Measurements from ENCODE around the gene NELFE. TPM values are rescaled to one million over a fixed set of nuclear protein-coding genes. Genes with fewer than 3 reads are reported as not detected.
A peak's percentile ranks its signal among the peaks of the same experiment; 100 is the strongest.
"Not testable (repeated sequence)": the region's sequence is repeated elsewhere in the genome, so short reads cannot be mapped to it uniquely, and the experiment has no call there.

NELFE gene
- total and polyA plus RNA-seq, 2 of the 13 experiments (the other 11 are each of a cell fraction or from before 2014, with no cell fraction given) = 51.3 to 69.8 TPM

GRCh38 chr6:31911826-31912585 is 46.8 kb downstream of the NELFE start:
- Histone ChIP-seq H4K20me1 (ENCODE audit: insufficient read depth, low read length) (no peaks in the 10 kb centered on the region), H3K9me3 (ENCODE audit: low read length) (no peaks in the 10 kb centered on the region), H3K4me1 (ENCODE audit: insufficient read depth, low read length) (peaks cover 33% of the 10 kb centered on the region), H3K79me2 (ENCODE audit: insufficient read depth, low read length) (no peaks in the 10 kb centered on the region), H3K27ac (ENCODE audit: extremely low read length, insufficient read depth, low read length) (no peak overlapping the region), H3K27me3 (ENCODE audit: control insufficient read depth in 1 of 2, insufficient read depth in 2 of 2, low read length in 2 of 2) (no peaks in the 10 kb centered on the region; a peak in 1 of 5 replicates), H3K4me3 (replicated peaks in 1 of 3; ENCODE audit: insufficient read depth in 1 of 3, low read depth in 2 of 3, low read length in 3 of 3) (no peak overlapping the region), H2AFZ (ENCODE audit: low read length) (no peak overlapping the region), H3K4me2 (ENCODE audit: low read depth, low read length) (no peak overlapping the region), H3K36me3 (replicated peaks in 1 of 2; ENCODE audit: control insufficient read depth in 1 of 2, insufficient read depth in 2 of 2, low read length in 2 of 2) (no peaks in the 10 kb centered on the region), H3K9ac (ENCODE audit: insufficient read depth, low read depth, low read length) (no peak overlapping the region)
- FAIRE-seq = no peak
- ChIA-PET CTCF (ENCODE audit: low intra/inter-chr PET ratio, low total read pairs) (no interaction called here), POLR2A (no interaction called here)
- no TSS peak for BruUV-seq (replicated peaks)
- DNase-seq (ENCODE audit: low spot score) = no peak
- intact Hi-C loops (cut with micrococcal nuclease; ENCODE audit: unreplicated experiment) = no loop called here
- WGBS (ENCODE audit: low lambda C conversion rate) = 46% methylated on average over 11 of the region's 11 CpGs
- in situ Hi-C loops (cut with HindIII; ENCODE audit: extremely low pct_ligation_motif_present, low pct_unique_long_range_greater_than_20kb) = loop anchor here (25.0 kb wide), 1 partner anchor 1050 kb away; the partner anchor contains the start of genes BRD2 and HLA-DMA
- ATAC-seq = no peak
- 0 out of 2 replicates have a peak, but pooled peaks have one; percentile 24 for TF ChIP-seq CERS6 (CRISPR knock-in tag; IDR thresholded peaks at IDR 0.05)
- no peak for TF ChIP-seq ZNF569 (CRISPR knock-in tag; IDR thresholded peaks at IDR 0.05; ENCODE audit: borderline replicate concordance)
- no peak for TF ChIP-seq ZNF329 (CRISPR knock-in tag; IDR thresholded peaks at IDR 0.05; ENCODE audit: low read depth)
- TF ChIP-seq KDM4B (CRISPR knock-in tag; IDR thresholded peaks at IDR 0.05) = no peak
- no peak for TF ChIP-seq ZNF724P (CRISPR knock-in tag; IDR thresholded peaks at IDR 0.05; ENCODE audit: borderline replicate concordance)

- H3K4me2 ChIP-seq (ENCODE audit: low read depth, low read length); H3K9ac ChIP-seq (ENCODE audit: insufficient read depth, low read depth, low read length); H3K4me3 ChIP-seq (replicated peaks in 1 of 3; ENCODE audit: insufficient read depth in 1 of 3, low read depth in 2 of 3, low read length in 3 of 3); CTCF ChIA-PET (ENCODE audit: low intra/inter-chr PET ratio, low total read pairs); FAIRE-seq; H3K27me3 ChIP-seq (ENCODE audit: control insufficient read depth in 1 of 2, insufficient read depth in 2 of 2, low read length in 2 of 2); H3K9me3 ChIP-seq (ENCODE audit: low read length); H2AFZ ChIP-seq (ENCODE audit: low read length); H3K79me2 ChIP-seq (ENCODE audit: insufficient read depth, low read length); BruUV-seq (replicated peaks); H3K27ac ChIP-seq (ENCODE audit: extremely low read length, insufficient read depth, low read length); DNase-seq (ENCODE audit: low spot score); H4K20me1 ChIP-seq (ENCODE audit: insufficient read depth, low read length); ATAC-seq; intact Hi-C loops (cut with micrococcal nuclease; ENCODE audit: unreplicated experiment); H3K36me3 ChIP-seq (replicated peaks in 1 of 2; ENCODE audit: control insufficient read depth in 1 of 2, insufficient read depth in 2 of 2, low read length in 2 of 2): not testable (repeated sequence)
- TF ChIP-seq ZNF770 (CRISPR knock-in tag; IDR thresholded peaks at IDR 0.05) = peak; percentile 77
- 56% methylated on average over 7 of the region's 7 CpGs for WGBS (ENCODE audit: low lambda C conversion rate)
- in situ Hi-C loops (cut with HindIII; ENCODE audit: extremely low pct_ligation_motif_present, low pct_unique_long_range_greater_than_20kb) = loop anchor here (25.0 kb wide), 1 partner anchor 1053 kb away; the partner anchor contains the start of genes BRD2 and HLA-DMA
- POLR2A ChIA-PET = interaction anchor here (1.0 to 3.9 kb wide), 6 partner anchors 12 to 41 kb away, joined by 3 to 27 read pairs (median 6); partner anchors contain the start of genes C2 and CFB
- H3K4me1 ChIP-seq (ENCODE audit: insufficient read depth, low read length) = peaks cover 46% of the 10 kb centered on the region
Measured at GRCh38 chr6:31909298-31909697, 49.5 kb downstream of the NELFE start.
